Mesenchymal stem cell (in vitro differentiated cells and primary cell): ENCODE measurements around the gene HDAC11.
A peak's percentile ranks its signal among the peaks of the same experiment; 100 is the strongest.
"Not testable (repeated sequence)": the region's sequence is repeated elsewhere in the genome, so short reads cannot be mapped to it uniquely, and the experiment has no call there.

ENCODE experiments used
- DNase-seq: peaks from one replicate; pipeline ENCODE4 v3.0.0-alpha.2; 2013
- H2AFZ ChIP-seq: one replicate; pipeline ENCODE4 v1.6.1; 2013; ENCODE audit warnings: low read depth, mild to moderate bottlenecking, control low read depth, inconsistent platforms, low read length, moderate library complexity
- H2AK5ac ChIP-seq: 2 replicates; pipeline ENCODE4 v1.6.1; 2013; ENCODE audit warnings: low read length, moderate library complexity, mild to moderate bottlenecking, inconsistent platforms; ENCODE audit not compliant: severe bottlenecking
- H2BK120ac ChIP-seq: one replicate; pipeline ENCODE4 v1.6.1; 2013; ENCODE audit warnings: low read depth, mild to moderate bottlenecking, inconsistent platforms, low read length, moderate library complexity
- H2BK12ac ChIP-seq, 2 experiments: one replicate each; pipeline ENCODE4 v1.6.1; 2013; ENCODE audit warnings: inconsistent platforms in 2 of 2, low read length in 2 of 2, mild to moderate bottlenecking in 2 of 2, moderate library complexity in 2 of 2, control low read depth in 1 of 2
- H2BK15ac ChIP-seq: one replicate; pipeline ENCODE4 v1.6.1; 2013; ENCODE audit warnings: mild to moderate bottlenecking, low read depth, inconsistent platforms; ENCODE audit not compliant: poor library complexity, severe bottlenecking
- H2BK5ac ChIP-seq: 2 replicates; pipeline ENCODE4 v1.6.1; 2013; ENCODE audit warnings: low read depth, mild to moderate bottlenecking, low read length, control low read depth, inconsistent platforms; ENCODE audit not compliant: poor library complexity, severe bottlenecking
- H3K14ac ChIP-seq, 2 experiments: one replicate each; pipeline ENCODE4 v1.6.1; 2013; ENCODE audit warnings: inconsistent platforms in 2 of 2, low read length in 2 of 2, control low read depth in 1 of 2, mild to moderate bottlenecking in 1 of 2, moderate library complexity in 1 of 2
- H3K18ac ChIP-seq, 2 experiments: one replicate each; pipeline ENCODE4 v1.6.1; 2013; ENCODE audit warnings: inconsistent platforms in 2 of 2, low read length in 2 of 2, control low read depth in 1 of 2, low read depth in 1 of 2, mild to moderate bottlenecking in 1 of 2
- H3K23ac ChIP-seq, 2 experiments: one replicate each; pipeline ENCODE4 v1.6.1; 2013; ENCODE audit warnings: inconsistent platforms in 2 of 2, low read length in 2 of 2, mild to moderate bottlenecking in 2 of 2, moderate library complexity in 2 of 2, control low read depth in 1 of 2
- H3K27ac ChIP-seq: 2 replicates; pipeline ENCODE4 v1.5.1; 2013; ENCODE audit warnings: mild to moderate bottlenecking, moderate library complexity, low read length, control low read depth, inconsistent platforms; ENCODE audit not compliant: poor library complexity, severe bottlenecking
- H3K27me3 ChIP-seq, 2 experiments: 2 replicates each; pipeline versions ENCODE4 v1.6.1 to v1.7.0; 2013; ENCODE audit warnings: low read length in 2 of 2, mild to moderate bottlenecking in 2 of 2, moderate library complexity in 2 of 2, control low read depth in 1 of 2, inconsistent platforms in 1 of 2; ENCODE audit not compliant: control insufficient read depth in 1 of 2, insufficient read depth in 1 of 2
- H3K36me3 ChIP-seq, 2 experiments: 2 replicates each; pipeline versions ENCODE4 v1.6.1 to v1.7.0; 2013; ENCODE audit warnings: low read length in 2 of 2, control low read depth in 1 of 2, inconsistent platforms in 1 of 2, low read depth in 1 of 2, mild to moderate bottlenecking in 1 of 2; ENCODE audit not compliant: insufficient read depth in 2 of 2, control insufficient read depth in 1 of 2
- H3K4ac ChIP-seq, 2 experiments: one replicate each; pipeline ENCODE4 v1.6.1; 2013; ENCODE audit warnings: inconsistent platforms in 2 of 2, low read length in 2 of 2, mild to moderate bottlenecking in 2 of 2, moderate library complexity in 2 of 2, control low read depth in 1 of 2, low read depth in 1 of 2
- H3K4me1 ChIP-seq: 2 replicates; pipeline ENCODE4 v1.6.1; 2013; ENCODE audit warnings: low read depth, low read length, control low read depth; ENCODE audit not compliant: control insufficient read depth, insufficient read depth
- H3K4me2 ChIP-seq: 2 replicates; pipeline ENCODE4 v1.6.1; 2013; ENCODE audit warnings: low read length, mild to moderate bottlenecking, inconsistent platforms; ENCODE audit not compliant: poor library complexity, severe bottlenecking
- H3K4me3 ChIP-seq, 2 experiments: 2 replicates each; pipeline versions ENCODE4 v1.5.1 to v1.7.0; 2013; ENCODE audit warnings: low read length in 2 of 2, mild to moderate bottlenecking in 2 of 2, control low read depth in 1 of 2, low read depth in 1 of 2; ENCODE audit not compliant: insufficient read depth in 1 of 2
- H3K79me1 ChIP-seq: replicated peaks from 2 replicates; pipeline ENCODE4 v1.6.1; 2013; ENCODE audit warnings: mild to moderate bottlenecking, control low read depth, low read length, inconsistent platforms; ENCODE audit not compliant: poor library complexity, severe bottlenecking
- H3K9ac ChIP-seq: 2 replicates; pipeline ENCODE4 v1.7.0; 2013; ENCODE audit warnings: mild to moderate bottlenecking, low read length, moderate library complexity
- H3K9me3 ChIP-seq: 2 replicates; pipeline ENCODE4 v1.7.0; 2013; ENCODE audit warnings: mild to moderate bottlenecking, low read length; ENCODE audit not compliant: control insufficient read depth
- H4K8ac ChIP-seq: one replicate; pipeline ENCODE4 v1.6.1; 2013; ENCODE audit warnings: inconsistent platforms, mild to moderate bottlenecking, low read length, moderate library complexity
- H4K91ac ChIP-seq: one replicate; pipeline ENCODE4 v1.6.1; 2013; ENCODE audit warnings: mild to moderate bottlenecking, low read length, inconsistent platforms
- WGBS: methylation state at CpG from one replicate; pipeline ENCODE4 v1.1.7; 2013; ENCODE audit warnings: mixed read lengths; 5-methylcytosine and 5-hydroxymethylcytosine counted together

HDAC11 gene

GRCh38 chr3:13436213-13436612 is 43.9 kb upstream of the HDAC11 start:
- H3K14ac ChIP-seq, DNase-seq, H3K27ac ChIP-seq, H2BK120ac ChIP-seq, H2AFZ ChIP-seq, H3K23ac ChIP-seq, H3K4ac ChIP-seq, H2AK5ac ChIP-seq, H3K18ac ChIP-seq, H3K4me3 ChIP-seq, H4K91ac ChIP-seq, H3K4me1 ChIP-seq, H3K4me2 ChIP-seq, H2BK12ac ChIP-seq, H3K9ac ChIP-seq, H3K36me3 ChIP-seq, H3K79me1 ChIP-seq, H2BK5ac ChIP-seq, H3K9me3 ChIP-seq, H2BK15ac ChIP-seq, H4K8ac ChIP-seq: not testable (repeated sequence)
- H3K27me3 ChIP-seq, result peaks cover 0 to 21% of the 10 kb centered on the region in 2 experiments
- 86% methylated on average over 4 of the region's 4 CpGs for WGBS

- H4K91ac ChIP-seq, result no peak overlapping the region
- DNase-seq, result no peak
- no peak overlapping the region for H2BK12ac ChIP-seq
- no peak overlapping the region for H3K4ac ChIP-seq
- H3K4me1 ChIP-seq, result no peaks in the 10 kb centered on the region
- H3K23ac ChIP-seq, result no peak overlapping the region
- H4K8ac ChIP-seq, result no peak overlapping the region
- no peak overlapping the region for H2BK120ac ChIP-seq
- no peak overlapping the region for H3K27ac ChIP-seq
- peaks cover 0 to 21% of the 10 kb centered on the region in 2 experiments for H3K27me3 ChIP-seq
- H2BK15ac ChIP-seq, result no peak overlapping the region
- no peaks in the 10 kb centered on the region for H3K9me3 ChIP-seq
- H3K79me1 ChIP-seq, result no peaks in the 10 kb centered on the region
- H2AFZ ChIP-seq, result no peak overlapping the region
- H2BK5ac ChIP-seq, result no peak overlapping the region
- no peak overlapping the region for H2AK5ac ChIP-seq
- no peak overlapping the region for H3K14ac ChIP-seq
- no peaks in the 10 kb centered on the region for H3K36me3 ChIP-seq
- H3K9ac ChIP-seq, result no peak overlapping the region
- H3K4me3 ChIP-seq, result no peak overlapping the region
- H3K18ac ChIP-seq, result no peak overlapping the region
- no peak overlapping the region for H3K4me2 ChIP-seq
- 82% methylated on average over 4 of the region's 4 CpGs for WGBS
Observed at GRCh38 chr3:13440204-13440817, 39.8 kb upstream of the HDAC11 start.

GRCh38 chr3:13442882-13443281 is 37.2 kb upstream of the HDAC11 start:
- not testable (repeated sequence) for H3K27me3 ChIP-seq, H3K18ac ChIP-seq, H3K4me1 ChIP-seq, H2BK15ac ChIP-seq, H3K36me3 ChIP-seq, H4K91ac ChIP-seq, H3K23ac ChIP-seq, H3K14ac ChIP-seq, H4K8ac ChIP-seq, H3K9ac ChIP-seq, H2AK5ac ChIP-seq, H3K9me3 ChIP-seq, DNase-seq, H2BK120ac ChIP-seq, H3K4me3 ChIP-seq, H3K79me1 ChIP-seq, H2BK5ac ChIP-seq, H3K4me2 ChIP-seq, H3K4ac ChIP-seq, H2BK12ac ChIP-seq, H2AFZ ChIP-seq, H3K27ac ChIP-seq
- 50% methylated on average over 1 of the region's 2 CpGs for WGBS

GRCh38 chr3:13451301-13451673 is 28.8 kb upstream of the HDAC11 start:
- WGBS, result 13% methylated on average over 4 of the region's 7 CpGs
- no peak for DNase-seq
- no peaks in the 10 kb centered on the region for H3K36me3 ChIP-seq

More at GRCh38 chr3:13451301-13451673, 28.8 kb upstream of the HDAC11 start:
- Histone ChIP-seq H2BK15ac (no peak overlapping the region), H3K9ac (peak overlapping the region; percentile 90), H3K18ac (peak overlapping the region in 1 of 2 experiments; percentile 50), H3K4ac (no peak overlapping the region), H4K91ac (no peak overlapping the region), H3K14ac (peak overlapping the region in 1 of 2 experiments; percentile 44), H3K9me3 (no peaks in the 10 kb centered on the region), H3K4me2 (peak overlapping the region; percentile 70), H3K4me1 (peaks cover 6% of the 10 kb centered on the region), H2AK5ac (no peak overlapping the region), H3K79me1 (no peaks in the 10 kb centered on the region), H2AFZ (peak overlapping the region; percentile 68), H3K27me3 (peaks cover 0 to 4% of the 10 kb centered on the region in 2 experiments), H2BK120ac (no peak overlapping the region), H3K23ac (no peak overlapping the region), H2BK12ac (no peak overlapping the region), H3K4me3 (peak overlapping the region; percentile 27 to 86), H2BK5ac (no peak overlapping the region), H4K8ac (peak overlapping the region; percentile 84), H3K27ac (no peak overlapping the region)
